DMS 273 treated with DMSO at 0.1 percent for 48 hours (cell line): ENCODE results near the gene HBB.
"Not testable (repeated sequence)": the region's sequence is repeated elsewhere in the genome, so short reads cannot be mapped to it uniquely, and the experiment has no call there.

ENCODE experiments used
- DNase-seq: peaks from one replicate; lab custom pipeline; 2025; lab: John Stamatoyannopoulos, UW

The HBB gene

GRCh38 chr11:5226732-5227310 lies at the start of gene HBB:
HBB (minus strand) TSS chr11:5227071; CDS start chr11:5227021, 50 bp downstream.
- peak; percentile 84 for DNase-seq

DNA sequence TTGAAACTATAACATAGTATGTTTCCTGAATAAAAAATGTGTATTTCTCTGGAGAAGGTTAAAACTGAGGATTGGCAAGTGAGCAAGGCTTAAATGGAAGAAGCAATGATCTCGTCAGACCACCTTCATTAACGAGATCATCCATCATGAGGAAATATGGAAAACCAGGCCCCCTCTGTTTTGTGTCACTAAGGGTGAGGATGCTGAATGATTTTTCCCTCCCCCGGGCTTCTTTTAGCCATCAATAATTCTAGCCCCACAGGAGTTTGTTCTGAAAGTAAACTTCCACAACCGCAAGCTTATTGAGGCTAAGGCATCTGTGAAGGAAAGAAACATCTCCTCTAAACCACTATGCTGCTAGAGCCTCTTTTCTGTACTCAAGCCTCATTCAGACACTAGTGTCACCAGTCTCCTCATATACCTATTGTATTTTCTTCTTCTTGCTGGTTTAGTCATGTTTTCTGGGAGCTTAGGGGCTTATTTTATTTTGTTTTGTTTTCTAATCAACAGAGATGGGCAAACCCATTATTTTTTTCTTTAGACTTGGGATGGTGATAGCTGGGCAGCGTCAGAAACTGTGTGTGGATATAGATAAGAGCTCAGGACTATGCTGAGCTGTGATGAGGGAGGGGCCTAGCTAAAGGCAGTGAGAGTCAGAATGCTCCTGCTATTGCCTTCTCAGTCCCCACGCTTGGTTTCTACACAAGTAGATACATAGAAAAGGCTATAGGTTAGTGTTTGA lies 48.7 kb upstream of the HBB start:
- DNase-seq: no peak

GRCh38 chr11:5274395-5274794 lies 47.5 kb upstream of the HBB start:
- no peak for DNase-seq

GRCh38 chr11:5272395-5273017 lies 45.6 kb upstream of the HBB start:
- no peak for DNase-seq

DNA sequence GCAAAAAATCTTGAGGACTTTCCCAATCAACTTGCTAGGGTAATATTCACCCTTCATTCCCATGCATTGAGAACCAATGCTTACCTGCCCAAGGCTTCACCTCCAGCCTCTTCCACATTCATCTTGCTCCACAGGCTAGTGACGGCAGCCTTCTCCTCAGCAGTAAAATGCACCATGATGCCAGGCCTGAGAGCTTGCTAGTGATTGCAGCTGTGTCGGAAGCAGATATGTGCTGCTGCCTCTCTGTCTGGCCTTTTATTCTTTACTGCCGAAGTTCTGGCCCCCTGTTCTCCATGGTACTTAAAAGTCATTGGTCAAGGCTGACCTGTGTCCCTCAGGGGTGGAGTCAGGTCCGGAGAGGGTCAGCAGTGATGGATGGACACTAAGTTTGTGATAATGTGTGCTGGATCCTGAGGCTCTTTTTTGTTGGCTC lies 42.9 kb upstream of the HBB start, which contains the start of gene HBE1:
Gene HBE1 (minus strand): TSS at position 231 of the 433 bp plus-strand sequence. CDS start 55 bp downstream, at position 176.
- DNase-seq: no peak

GRCh38 chr11:5267033-5267563 lies 40.2 kb upstream of the HBB start:
- no peak for DNase-seq

DNA sequence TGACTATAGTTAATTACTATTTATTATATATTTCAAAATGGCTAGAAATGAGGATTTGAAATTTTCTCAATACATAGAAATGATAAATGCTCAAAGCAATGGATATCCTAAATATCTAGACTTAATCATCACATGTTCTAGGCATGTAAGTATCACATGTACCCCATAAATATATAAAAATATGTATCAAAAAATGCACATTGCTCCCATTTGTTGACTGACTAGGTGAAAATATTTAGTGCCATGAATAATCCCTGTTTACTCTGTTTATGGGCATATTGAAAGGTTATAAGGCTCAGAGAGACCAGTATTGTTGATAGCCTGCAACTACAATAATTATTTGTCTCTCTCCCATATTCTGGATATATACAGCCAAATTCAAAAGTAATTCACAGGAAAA lies 39.7 kb upstream of the HBB start:
- no peak for DNase-seq

GRCh38 chr11:5265832-5266231 lies 39.0 kb upstream of the HBB start:
- no peak for DNase-seq

DNA sequence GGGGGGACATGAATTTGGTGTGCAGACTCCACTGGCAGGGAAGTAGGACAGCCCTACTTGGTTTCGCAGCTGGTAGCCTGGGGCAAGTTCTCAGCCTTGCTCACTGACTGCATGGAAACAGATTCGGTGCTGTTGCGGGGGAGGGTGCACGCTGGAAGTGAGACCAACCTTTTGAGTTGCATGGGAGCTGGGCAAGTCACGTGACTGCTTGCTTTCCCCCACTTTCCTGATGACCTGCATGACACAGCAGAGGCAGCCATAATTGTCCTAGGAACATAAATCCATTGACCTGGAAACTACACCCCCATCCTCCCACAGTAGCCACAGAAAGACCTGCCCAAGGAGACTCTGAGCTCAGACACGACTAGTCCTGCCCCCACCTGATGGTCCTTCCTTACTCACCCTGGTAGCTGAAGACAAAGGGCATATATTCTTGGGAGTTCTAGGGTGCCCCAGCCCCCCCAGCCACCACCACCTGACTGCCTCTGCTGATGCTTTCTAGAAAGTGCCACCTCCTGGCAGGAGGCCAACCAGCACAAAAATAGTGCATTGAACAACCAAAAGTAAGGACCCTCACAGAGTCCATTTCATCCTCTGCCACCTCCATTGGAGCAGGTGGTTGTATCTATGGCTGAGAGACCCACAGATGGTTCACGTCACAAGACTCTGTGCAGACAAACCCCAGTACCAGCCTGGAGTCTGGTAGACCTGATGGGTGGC lies 31.8 kb upstream of the HBB start:
- no peak for DNase-seq

DNA sequence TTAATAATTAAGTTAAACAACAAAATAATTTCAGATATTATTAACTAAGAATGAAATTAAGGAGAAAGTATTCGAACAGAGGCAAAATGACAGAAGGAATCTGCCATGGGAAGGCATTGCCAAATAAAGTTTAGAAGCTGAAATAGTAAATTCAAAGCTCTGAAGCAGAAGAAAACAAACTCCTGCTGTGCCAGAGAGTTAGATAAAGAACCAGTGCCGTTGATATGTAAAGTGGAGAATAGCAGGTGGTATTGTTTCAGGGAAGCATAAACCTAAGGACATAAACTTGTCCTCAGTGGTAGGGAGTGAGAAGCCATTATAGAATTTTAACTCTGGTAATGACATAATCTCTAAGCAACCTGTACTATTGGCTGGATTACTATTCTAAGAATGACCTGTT lies 30.4 kb upstream of the HBB start:
- no peak for DNase-seq

GRCh38 chr11:5254646-5255413 lies 28.0 kb upstream of the HBB start, which contains the start of gene HBG2:
HBG2 (minus strand) TSS chr11:5254781; CDS start chr11:5254728, 53 bp downstream.
- DNase-seq: not testable (repeated sequence)

GRCh38 chr11:5254023-5254422 lies 27.2 kb upstream of the HBB start:
- not testable (repeated sequence) for DNase-seq

- DNase-seq: not testable (repeated sequence)
Observed at GRCh38 chr11:5253440-5253839, 26.6 kb upstream of the HBB start.

DNA sequence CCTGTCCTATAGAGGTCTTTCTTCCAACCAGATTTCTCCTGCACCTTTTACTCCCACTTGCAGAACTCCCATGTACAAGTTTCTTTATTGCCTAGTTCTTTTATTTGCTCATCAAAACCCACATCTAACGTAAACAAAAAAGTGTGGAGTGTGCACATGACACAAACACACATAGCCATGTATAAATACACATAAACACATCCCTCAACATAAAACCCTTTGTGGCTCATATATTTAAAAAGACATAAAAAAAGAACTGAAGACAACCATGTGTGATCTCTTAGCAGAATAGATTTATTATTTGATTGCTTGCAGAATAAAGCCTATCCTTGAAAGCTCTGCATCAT lies 26.0 kb upstream of the HBB start:
- DNase-seq: no peak

- DNase-seq: no peak
Observed at GRCh38 chr11:5252192-5252918, 25.5 kb upstream of the HBB start.

GRCh38 chr11:5251746-5252145 lies 24.9 kb upstream of the HBB start:
- DNase-seq: no peak

GRCh38 chr11:5250543-5251204 lies 23.8 kb upstream of the HBB start:
- no peak for DNase-seq

DNA sequence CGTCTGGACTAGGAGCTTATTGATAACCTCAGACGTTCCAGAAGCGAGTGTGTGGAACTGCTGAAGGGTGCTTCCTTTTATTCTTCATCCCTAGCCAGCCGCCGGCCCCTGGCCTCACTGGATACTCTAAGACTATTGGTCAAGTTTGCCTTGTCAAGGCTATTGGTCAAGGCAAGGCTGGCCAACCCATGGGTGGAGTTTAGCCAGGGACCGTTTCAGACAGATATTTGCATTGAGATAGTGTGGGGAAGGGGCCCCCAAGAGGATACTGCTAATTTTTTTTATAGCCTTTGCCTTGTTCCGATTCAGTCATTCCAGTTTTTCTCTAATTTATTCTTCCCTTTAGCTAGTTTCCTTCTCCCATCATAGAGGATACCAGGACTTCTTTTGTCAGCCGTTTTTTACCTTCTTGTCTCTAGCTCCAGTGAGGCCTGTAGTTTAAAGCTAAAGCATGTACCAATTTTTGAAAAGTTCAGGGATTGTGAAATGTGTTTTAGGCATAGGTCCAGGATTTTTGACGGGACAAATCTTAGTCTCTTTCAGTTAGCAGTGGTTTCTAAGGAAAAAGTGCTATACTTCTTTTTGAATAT lies 23.0 kb upstream of the HBB start, which contains the start of gene HBG1:
Gene HBG1 (minus strand): TSS at position 51 of the 590 bp plus-strand sequence. CDS start 53 bp downstream, outside the sequence.
- DNase-seq: not testable (repeated sequence)

- DNase-seq: not testable (repeated sequence)
Observed at GRCh38 chr11:5248498-5248897, 21.6 kb upstream of the HBB start.
